PC-9 (cell line): Measurements from ENCODE around the gene RNASE11. TPM values are rescaled to one million over a fixed set of nuclear protein-coding genes. Genes with fewer than 3 reads are reported as not detected.

Experiments
- BruUV-seq: library from RNA; stranded (reverse); fragments of 400-500 nt; replicated peaks from 2 replicates; lab custom pipeline; 2021; lab: Mats Ljungman, UMichigan
- CTCF ChIA-PET: fragments of 300-600 bp; sonication (Branson Sonifier 250); formaldehyde crosslinking; loops from one replicate; lab custom pipeline; 2022; ENCODE audit warnings: antibody characterized with exemption; lab: Charles Lee
- POLR2A ChIA-PET: fragments of 300-600 bp; sonication (Branson Sonifier 250); formaldehyde crosslinking; loops from one replicate; lab custom pipeline; 2022; ENCODE audit warnings: antibody characterized with exemption; ENCODE audit not compliant: unreplicated experiment; lab: Charles Lee
- DNase-seq, 2 experiments: peaks; one replicate each; pipeline versions ENCODE4 v3.0.0 to v3.0.0-alpha.2; 2015 to 2022; ENCODE audit warnings: mixed read lengths in 1 of 2
- H2AFZ ChIP-seq: fragments of 200-600 bp; sonication (generic); 2 replicates; pipeline ENCODE4 v1.8.1; 2017; ENCODE audit warnings: antibody characterized with exemption
- H3F3A ChIP-seq: fragments of 200-600 bp; sonication (generic); 2 replicates; pipeline ENCODE4 v1.8.1; 2017; ENCODE audit warnings: antibody characterized with exemption, mild to moderate bottlenecking, low read depth; ENCODE audit not compliant: insufficient read depth
- H3K27ac ChIP-seq: fragments of 200-600 bp; sonication (generic); 2 replicates; pipeline ENCODE4 v1.6.1; 2016; ENCODE audit warnings: mixed run types
- H3K27me3 ChIP-seq: fragments of 200-600 bp; sonication (generic); 2 replicates; pipeline ENCODE4 v1.6.1; 2016; ENCODE audit warnings: low read depth, mixed run types; ENCODE audit not compliant: insufficient read depth
- H3K36me3 ChIP-seq: fragments of 200-600 bp; sonication (generic); 2 replicates; pipeline ENCODE4 v1.6.1; 2016; ENCODE audit warnings: low read depth, mixed run types
- H3K4me1 ChIP-seq: fragments of 200-600 bp; sonication (generic); replicated peaks from 2 replicates; pipeline ENCODE4 v1.6.1; 2016; ENCODE audit warnings: mixed run types; ENCODE audit not compliant: insufficient read depth
- H3K4me2 ChIP-seq: fragments of 200-600 bp; sonication (generic); 2 replicates; pipeline ENCODE4 v1.6.1; 2017; ENCODE audit warnings: mixed run types
- H3K4me3 ChIP-seq: fragments of 200-600 bp; sonication (generic); 2 replicates; pipeline ENCODE4 v1.6.1; 2016; ENCODE audit warnings: mixed run types
- H3K79me2 ChIP-seq: fragments of 200-600 bp; sonication (generic); 2 replicates; pipeline ENCODE4 v1.6.1; 2017; ENCODE audit warnings: low read depth, mixed run types
- H3K9me2 ChIP-seq: fragments of 200-600 bp; sonication (generic); 2 replicates; pipeline ENCODE4 v1.8.1; 2017; ENCODE audit warnings: mild to moderate bottlenecking; ENCODE audit not compliant: insufficient read depth
- H3K9me3 ChIP-seq: fragments of 200-600 bp; sonication (generic); 2 replicates; pipeline ENCODE4 v1.8.1; 2016; ENCODE audit warnings: low read depth; ENCODE audit not compliant: insufficient read depth
- H4K20me1 ChIP-seq: fragments of 200-600 bp; sonication (generic); 2 replicates; pipeline ENCODE4 v1.8.1; 2017; ENCODE audit not compliant: insufficient read depth
- CTCF ChIP-seq: fragments of 200-600 bp; sonication (generic); conservative IDR thresholded peaks from 2 replicates; pipeline ENCODE4 v1.6.1; 2017; ENCODE audit warnings: mixed run types, antibody characterized with exemption, mild to moderate bottlenecking, moderate library complexity
- EZH2 ChIP-seq: fragments of 200-600 bp; sonication (generic); IDR thresholded peaks from 2 replicates; pipeline ENCODE4 v1.8.0; 2017; ENCODE audit warnings: antibody characterized with exemption, low read depth
- intact Hi-C: fragments of 100-400 bp; cut with micrococcal nuclease; formaldehyde crosslinking; loops from one replicate; pipeline ENCODE4 v1.10.0; 2022; ENCODE audit not compliant: unreplicated experiment
- total RNA-seq: library from RNA; stranded (reverse); gene quantifications from 2 replicates; pipeline ENCODE4 v1.2.3, GENCODE V29; 2021

Gene RNASE11
- total RNA-seq, 1 experiment from 2014 or later, result not detected

DNA sequence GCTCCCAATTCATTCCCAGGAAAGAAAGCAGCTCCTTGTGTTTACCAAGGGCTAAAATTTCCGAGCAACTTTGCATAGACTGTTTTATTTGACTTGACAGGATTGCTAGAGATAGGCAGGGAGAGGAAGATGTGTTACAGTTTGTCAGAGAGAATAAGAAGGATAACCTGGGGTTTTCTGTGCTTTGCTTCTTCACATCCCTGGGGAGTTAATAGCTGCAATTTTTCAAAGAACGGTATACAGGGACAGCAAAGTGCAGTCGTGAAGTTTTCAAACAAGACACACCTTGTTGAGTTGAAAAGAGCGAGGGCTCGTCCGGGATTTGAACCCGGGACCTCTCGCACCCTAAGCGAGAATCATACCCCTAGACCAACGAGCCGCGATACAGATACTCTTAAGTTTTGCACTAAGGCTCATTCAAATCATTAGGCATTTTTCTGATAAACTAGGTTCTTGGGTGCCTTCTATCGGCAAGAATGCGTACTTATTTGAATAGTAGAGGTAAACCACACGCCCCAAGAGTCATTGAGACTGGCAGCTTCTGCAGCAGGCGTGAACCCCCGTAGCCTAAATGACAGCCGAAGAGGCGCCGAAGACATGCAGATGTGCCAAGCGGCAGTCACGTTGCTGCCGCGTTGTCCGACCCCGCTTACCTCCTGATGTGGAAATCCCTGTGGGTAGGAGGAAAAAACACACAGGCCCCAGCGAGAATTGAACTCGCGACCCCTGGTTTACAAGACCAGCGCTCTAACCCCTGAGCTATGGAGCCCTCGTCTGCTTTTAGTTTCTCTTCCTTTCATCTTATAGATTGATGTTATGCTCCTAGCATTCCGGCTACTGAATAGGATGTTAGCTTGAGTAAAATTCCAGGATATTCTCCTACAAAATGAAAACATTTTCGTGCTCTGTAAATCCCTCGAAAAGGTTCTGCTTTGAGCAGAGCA lies 25.6 kb upstream of the RNASE11 start:
- ChIA-PET POLR2A (interaction anchor here (0.6 to 1.1 kb wide), 3 partner anchors 152 to 244 kb away, joined by 5 to 6 read pairs (median 6); partner anchors contain the start of gene PIP4P1), CTCF (interaction anchor here (0.5 to 0.6 kb wide), 3 partner anchors 77 to 244 kb away, joined by 3 to 4 read pairs (median 3); no protein-coding TSS in a partner anchor)
- H3K79me2 ChIP-seq, result no peaks in the 10 kb centered on the region
- peak overlapping the region; percentile 51 for H3K27ac ChIP-seq
- H3F3A ChIP-seq, result peaks cover 36% of the 10 kb centered on the region
- H3K4me2 ChIP-seq, result peak overlapping the region; percentile 69
- no peaks in the 10 kb centered on the region for H3K36me3 ChIP-seq
- H3K4me1 ChIP-seq, result peaks cover 24% of the 10 kb centered on the region
- BruUV-seq, result no TSS peak
- H2AFZ ChIP-seq, result peak overlapping the region; percentile 78
- peak overlapping the region; percentile 63 for H3K4me3 ChIP-seq
- H3K9me2 ChIP-seq, result no peaks in the 10 kb centered on the region
- TF ChIP-seq EZH2, result no peak
- TF ChIP-seq CTCF, result peak; percentile 85
- DNase-seq, result peak; percentile 79 to 94
- no peaks in the 10 kb centered on the region for H3K27me3 ChIP-seq
- H3K9me3 ChIP-seq, result no peaks in the 10 kb centered on the region
- H4K20me1 ChIP-seq, result no peaks in the 10 kb centered on the region
- intact Hi-C loops, result loop anchor here (1.0 kb wide), 3 partner anchors 12 to 68 kb away; no protein-coding TSS in a partner anchor

- Histone ChIP-seq H4K20me1 (no peaks in the 10 kb centered on the region), H3K27me3 (no peaks in the 10 kb centered on the region), H3F3A (peaks cover 36% of the 10 kb centered on the region), H2AFZ (no peak overlapping the region), H3K36me3 (no peaks in the 10 kb centered on the region), H3K4me2 (peak overlapping the region; percentile 55), H3K9me3 (no peaks in the 10 kb centered on the region), H3K4me3 (peak overlapping the region; percentile 16; the same call in 1 of the 2 replicates), H3K79me2 (no peaks in the 10 kb centered on the region), H3K27ac (no peak overlapping the region), H3K4me1 (peaks cover 24% of the 10 kb centered on the region), H3K9me2 (no peaks in the 10 kb centered on the region)
- ChIA-PET POLR2A (interaction anchor here (0.6 kb wide), 2 partner anchors 190 to 245 kb away, joined by 5 to 6 read pairs; no protein-coding TSS in a partner anchor), CTCF (no interaction called here)
- TF ChIP-seq EZH2, result no peak
- TF ChIP-seq CTCF, result no peak
- DNase-seq, result no peak
- intact Hi-C loops, result no loop called here
- no TSS peak for BruUV-seq
These were observed 24.6 kb upstream of the RNASE11 start for GRCh38 chr14:20612403-20612802.

DNA sequence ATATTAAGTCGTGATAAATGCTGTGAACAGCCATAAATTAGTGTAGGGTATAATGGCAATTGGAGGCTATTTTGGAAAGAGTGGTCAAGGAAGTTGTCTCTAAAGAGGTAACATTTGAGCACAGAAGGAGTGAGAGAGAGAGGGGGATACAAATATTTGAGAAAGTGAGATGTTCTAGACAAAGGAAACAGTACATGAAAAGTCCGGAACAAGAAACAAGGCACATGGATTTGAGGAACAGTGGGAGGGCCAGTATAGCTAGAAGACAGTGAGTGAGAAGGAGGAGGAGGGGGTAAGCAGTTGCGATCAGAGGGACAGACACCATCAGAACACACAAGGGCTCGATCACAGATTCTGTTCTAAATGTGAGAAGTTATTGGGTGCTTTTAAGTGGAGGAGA lies 23.5 kb upstream of the RNASE11 start:
- H3K4me3 ChIP-seq, result no peak overlapping the region
- no peak overlapping the region for H2AFZ ChIP-seq
- H3K4me2 ChIP-seq, result 0 out of 2 replicates have a peak overlapping the region, but pooled peaks have one; percentile 55
- H3K79me2 ChIP-seq, result no peaks in the 10 kb centered on the region
- H3F3A ChIP-seq, result peaks cover 36% of the 10 kb centered on the region
- peaks cover 24% of the 10 kb centered on the region for H3K4me1 ChIP-seq
- DNase-seq, result no peak
- intact Hi-C loops, result no loop called here
- H4K20me1 ChIP-seq, result no peaks in the 10 kb centered on the region
- no peaks in the 10 kb centered on the region for H3K36me3 ChIP-seq
- no TSS peak for BruUV-seq
- no peaks in the 10 kb centered on the region for H3K9me2 ChIP-seq
- no peaks in the 10 kb centered on the region for H3K27me3 ChIP-seq
- H3K9me3 ChIP-seq, result no peaks in the 10 kb centered on the region
- no peak overlapping the region for H3K27ac ChIP-seq
- CTCF ChIA-PET, result no interaction called here
- TF ChIP-seq EZH2 (no peak), CTCF (no peak)
- POLR2A ChIA-PET, result no interaction called here
